NCI-H345 treated with DMSO at 0.1 percent for 48 hours (cell line): ENCODE measurements around the gene TEX22.

Experiments used
- DNase-seq: peaks from one replicate; lab custom pipeline; 2025; ENCODE audit not compliant: unreplicated experiment; lab: John Stamatoyannopoulos, UW

TEX22 gene

DNA sequence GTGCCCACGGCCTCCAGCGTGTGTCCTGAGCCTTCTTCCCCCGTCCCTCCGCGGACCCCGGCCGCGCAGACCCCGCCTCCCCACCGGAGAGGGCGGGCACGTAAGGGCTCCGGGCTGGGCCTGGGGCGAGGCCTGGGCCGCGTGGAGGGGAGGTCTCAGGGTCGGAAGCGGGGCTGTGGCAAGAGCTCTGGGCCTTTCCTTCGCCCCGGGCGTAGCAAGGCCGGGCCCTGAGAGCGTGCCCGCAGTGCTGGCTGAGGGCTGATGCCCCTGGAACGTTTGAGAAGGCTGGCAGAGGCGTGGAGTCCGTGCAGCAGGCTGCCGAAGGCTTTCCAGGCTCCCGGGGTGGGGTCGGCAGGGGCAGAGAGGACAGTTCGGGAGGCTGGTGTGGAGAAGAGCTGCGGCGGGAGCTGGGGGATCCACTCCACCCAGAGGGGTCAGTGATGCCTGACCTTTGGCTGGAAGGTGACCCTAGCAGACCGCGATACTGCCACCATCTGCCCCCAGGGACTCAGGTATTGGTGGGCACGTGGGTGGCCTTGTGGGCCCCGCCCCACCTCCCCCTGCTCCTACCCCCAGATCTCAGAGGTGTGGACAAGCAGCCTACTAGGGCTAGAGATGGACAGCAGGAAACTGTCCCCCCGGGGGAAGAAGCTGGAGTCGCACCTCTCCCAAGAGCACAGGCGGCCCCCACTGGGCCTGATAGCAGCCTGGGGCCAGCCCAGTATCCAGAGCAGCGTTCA, 558 bp downstream of the TEX22 start:
- DNase-seq = no peak

DNA sequence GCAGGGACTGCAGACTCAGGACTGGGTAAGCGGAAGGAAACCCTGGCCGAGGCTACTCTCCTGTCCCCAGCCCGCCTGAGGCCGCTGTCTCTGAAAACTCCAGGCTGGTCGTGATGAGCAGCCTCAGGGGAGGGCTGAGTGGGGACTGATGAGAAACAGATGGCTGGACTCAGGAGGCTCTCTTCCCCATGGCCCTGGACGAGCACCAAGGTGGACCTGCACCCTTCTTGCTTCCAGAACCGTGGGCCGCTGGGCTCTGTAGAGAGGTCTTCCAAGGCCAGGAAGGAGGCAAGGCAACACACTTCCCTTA, 1.1 kb downstream of the TEX22 start:
- DNase-seq = no peak

GRCh38 chr14:105400016-105400415, 1.7 kb downstream of the TEX22 start:
- no peak for DNase-seq

GRCh38 chr14:105401699-105402098, 3.4 kb downstream of the TEX22 start:
- DNase-seq = no peak

GRCh38 chr14:105408592-105408991, 10.3 kb downstream of the TEX22 start:
- DNase-seq = no peak

DNA sequence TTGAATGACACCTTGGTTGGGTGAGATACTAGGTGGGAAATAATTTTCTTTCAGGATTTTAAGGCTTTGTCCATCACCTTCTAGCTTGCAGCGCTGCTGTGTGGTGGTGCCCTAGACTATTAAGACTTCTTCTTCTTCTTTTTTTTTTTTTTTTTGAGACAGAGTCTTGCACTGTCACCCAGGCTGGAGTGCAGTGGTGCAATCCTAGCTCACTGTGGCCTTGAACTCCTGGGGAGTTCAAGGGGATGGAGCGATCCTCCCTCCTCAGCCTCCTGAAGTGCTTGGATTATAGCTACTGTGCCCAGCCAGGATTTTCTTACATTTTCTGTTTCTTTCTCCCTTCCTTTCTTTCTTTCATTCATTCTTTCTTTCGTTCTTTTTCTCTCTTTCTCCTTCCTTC, 11.0 kb downstream of the TEX22 start:
- DNase-seq = no peak

GRCh38 chr14:105410642-105411016, 12.3 kb downstream of the TEX22 start:
- no peak for DNase-seq

- DNase-seq = no peak
These were observed 12.9 kb downstream of the TEX22 start for GRCh38 chr14:105411017-105411941.

GRCh38 chr14:105411985-105412770, 13.8 kb downstream of the TEX22 start:
- no peak for DNase-seq

DNA sequence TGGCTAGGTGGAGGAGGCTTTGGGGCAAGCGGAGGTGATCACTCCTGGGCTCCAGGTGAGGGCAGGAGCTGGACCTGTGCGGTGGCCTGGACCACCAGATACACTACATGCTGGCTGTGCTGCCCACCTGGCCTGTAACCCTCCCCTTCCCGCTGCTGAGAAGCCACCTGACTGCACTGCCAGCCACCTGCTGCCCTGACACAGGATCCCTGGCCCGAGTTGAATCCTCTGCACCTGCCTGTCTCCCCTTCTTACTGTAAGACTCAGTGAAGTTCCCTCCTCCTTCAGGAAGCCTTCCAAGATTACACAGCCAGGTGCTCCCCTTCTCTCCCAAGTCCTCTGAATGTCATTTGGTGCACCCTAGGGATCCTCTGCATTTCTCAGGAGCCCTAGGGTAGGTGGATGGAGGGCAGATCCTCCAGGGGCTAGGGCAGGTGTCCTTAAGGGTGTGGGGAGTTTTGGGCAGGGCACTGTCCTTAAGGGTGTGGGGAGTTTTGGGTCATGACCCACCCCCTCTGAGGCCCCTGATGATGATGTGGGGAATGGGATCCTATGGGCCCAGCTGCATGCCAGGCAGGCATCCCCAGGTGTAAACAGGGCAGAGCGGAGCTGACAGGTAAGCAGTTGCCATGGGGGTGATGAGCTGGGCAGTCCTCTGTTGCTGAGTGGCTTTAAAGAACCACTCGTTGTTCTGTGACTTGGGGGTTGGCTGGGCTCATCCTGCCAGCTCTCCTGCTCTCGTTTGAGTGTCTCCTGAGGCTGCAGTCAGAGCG, 14.6 kb downstream of the TEX22 start:
- DNase-seq = no peak

DNA sequence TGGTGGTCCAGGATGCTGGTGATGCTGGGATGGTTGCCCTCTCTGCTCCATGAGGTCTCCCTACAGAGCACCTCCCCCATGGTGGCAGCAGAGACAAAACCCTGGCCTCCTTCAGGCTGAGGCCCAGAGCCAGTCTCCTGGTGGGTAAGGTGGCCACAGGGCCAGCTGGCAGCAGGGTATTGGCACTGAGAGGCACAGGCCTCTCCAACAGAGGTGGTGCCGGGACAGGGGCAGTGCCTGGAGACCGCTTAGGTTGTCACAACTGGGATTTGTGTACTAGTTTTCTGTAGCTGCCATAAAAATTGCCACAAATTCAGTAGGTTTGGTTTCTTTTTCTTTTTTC, 15.2 kb downstream of the TEX22 start:
- DNase-seq = no peak

GRCh38 chr14:105414456-105415371, 16.4 kb downstream of the TEX22 start:
- DNase-seq = peak; percentile 45

DNA sequence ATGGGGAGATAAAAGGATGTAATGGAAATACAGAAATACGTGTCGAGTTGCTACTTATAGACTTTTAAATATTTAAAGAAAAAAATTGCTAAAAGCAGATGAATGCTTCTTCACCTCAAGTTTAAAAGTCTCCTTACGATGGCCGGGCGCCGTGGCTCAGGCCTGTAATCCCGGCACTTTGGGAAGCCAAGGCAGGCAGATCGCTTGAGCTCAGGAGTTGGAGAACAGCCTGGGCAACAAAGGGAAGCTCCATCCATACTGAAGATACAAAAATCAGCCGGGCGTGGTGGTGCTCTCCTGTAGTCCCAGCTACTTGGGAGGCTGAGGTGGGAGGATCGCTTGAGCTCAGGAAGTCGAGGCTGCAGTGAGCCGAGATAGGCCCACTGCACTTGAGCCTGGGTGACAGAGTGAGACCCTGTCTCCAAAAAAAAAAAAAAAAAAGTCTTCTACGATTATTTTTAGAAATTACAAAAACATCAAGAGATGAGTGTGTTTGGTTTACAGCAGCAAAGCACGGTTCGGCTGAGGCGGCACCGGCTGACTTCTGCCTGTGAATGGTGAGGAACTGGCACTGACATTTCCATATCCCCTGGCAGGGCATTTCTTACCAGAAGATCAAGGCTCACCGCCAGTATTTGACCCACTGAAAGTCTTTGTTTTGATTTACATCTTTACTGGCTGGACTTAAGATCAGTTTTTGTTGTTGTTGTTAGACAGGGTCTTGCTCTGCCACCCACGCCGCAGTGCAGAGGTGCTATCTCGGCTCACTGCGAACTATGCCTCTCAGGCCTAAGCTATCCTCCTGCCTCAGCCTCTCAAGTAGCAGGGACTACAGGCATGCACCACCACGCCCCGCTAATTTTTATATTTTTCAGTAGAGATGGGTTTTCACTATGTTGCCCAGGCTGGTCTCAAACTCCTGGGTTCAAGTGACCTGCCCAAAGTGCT, 17.4 kb downstream of the TEX22 start:
- no peak for DNase-seq

DNA sequence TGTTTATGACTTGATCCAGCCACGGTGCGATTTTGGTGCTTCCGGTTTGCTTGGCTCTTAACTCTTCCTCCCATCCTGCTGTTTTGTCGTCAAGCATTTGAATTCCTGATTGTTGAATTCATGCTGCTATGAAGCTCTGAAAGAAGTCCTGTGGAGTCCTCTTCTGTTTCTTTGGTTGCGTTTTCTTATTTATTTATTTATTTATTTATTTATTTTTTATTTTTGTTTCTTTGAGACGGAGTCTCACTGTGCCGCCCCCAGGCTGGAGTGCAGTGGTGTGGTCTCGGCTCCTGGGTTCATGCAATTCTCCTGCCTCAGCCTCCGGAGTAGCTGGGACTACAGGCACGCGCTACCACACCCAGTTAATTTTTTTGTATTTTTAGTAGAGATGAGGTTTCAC, 18.3 kb downstream of the TEX22 start:
- no peak for DNase-seq

DNA sequence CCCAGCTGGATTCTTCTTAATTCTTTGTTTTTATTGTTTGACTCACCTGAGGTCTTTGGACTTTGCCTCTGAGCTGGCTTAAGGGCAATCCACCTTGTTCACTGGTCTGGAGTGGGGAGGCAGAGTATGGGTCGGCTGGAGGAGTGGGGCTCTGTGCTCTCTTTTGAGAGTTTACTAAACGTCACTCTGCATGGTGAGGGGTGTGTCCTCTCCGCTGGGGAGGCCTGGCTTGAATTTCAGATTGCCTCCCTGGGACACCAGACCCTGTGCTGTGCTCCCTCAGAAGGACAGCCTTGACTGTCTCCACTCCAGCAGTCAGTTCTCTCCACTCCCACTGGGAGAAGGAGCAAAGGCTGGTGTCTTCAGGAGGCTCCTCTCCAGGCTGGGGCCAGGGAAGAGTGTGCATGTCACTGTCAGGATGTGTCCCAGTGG, 19.4 kb downstream of the TEX22 start:
- no peak for DNase-seq

DNA sequence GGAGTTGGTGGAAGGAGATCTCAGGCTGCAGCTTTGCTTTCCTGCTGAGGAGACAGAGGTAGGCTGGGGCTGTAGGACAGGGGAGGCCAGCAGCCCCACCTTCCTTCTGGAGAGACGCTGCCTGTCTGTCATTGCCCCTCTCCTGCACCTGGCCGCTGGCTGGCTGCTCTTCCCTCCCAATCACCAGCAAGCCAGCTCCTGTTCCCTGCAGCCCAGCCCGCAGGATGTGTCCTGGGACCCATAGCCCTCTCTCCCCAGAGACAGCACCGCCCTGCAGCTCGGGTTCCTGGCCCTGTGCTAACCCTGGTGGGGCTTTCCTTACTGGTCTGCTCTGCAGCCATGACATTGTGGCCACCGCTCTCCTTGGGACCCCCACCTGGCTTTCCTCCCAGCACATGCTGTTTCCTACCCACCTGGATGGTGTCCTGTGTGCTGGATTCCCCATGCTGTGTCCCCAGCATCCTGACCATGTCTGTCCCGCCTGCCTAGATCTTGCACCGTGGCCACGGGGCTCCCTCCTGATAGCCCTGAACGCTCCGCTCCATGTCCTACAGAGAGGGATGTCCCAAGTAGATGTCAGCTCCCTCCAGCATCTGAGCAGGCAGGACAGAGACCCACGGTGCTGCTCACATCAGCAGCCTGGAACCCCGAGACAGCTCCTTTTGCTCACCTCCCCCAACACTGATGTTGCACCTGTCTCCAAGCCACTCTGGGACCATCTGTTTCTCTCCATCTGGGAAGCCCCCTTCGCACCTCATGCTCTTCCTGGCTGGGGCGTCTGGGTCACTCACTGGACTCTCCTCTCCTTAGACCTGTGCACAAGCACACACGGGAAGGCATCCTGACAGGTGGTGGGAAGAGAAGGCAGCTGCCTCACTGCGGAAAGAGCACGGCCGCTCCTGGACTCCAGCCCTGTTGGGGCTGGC, 20.2 kb downstream of the TEX22 start:
- DNase-seq = no peak

GRCh38 chr14:105419195-105420091, 21.1 kb downstream of the TEX22 start, which contains the start of gene MTA1:
TSS of gene MTA1 (plus strand) at chr14:105419827. CDS start at chr14:105420036, 209 bp downstream.
- DNase-seq = no peak
